ENCODE data around the gene SLC1A3. TPM values are rescaled to one million over a fixed set of nuclear protein-coding genes. Genes with fewer than 3 reads are reported as not detected.

The SLC1A3 gene
- total RNA-seq, 1 donor from 2014 or later: not detected

- Mint-ChIP-seq H3K36me3 (ENCODE audit: low read depth) (no peaks in the 10 kb centered on the region), H3K9me3 (no peaks in the 10 kb centered on the region), H3K27ac (no peak overlapping the region), H3K27me3 (ENCODE audit: insufficient read depth) (peaks cover 16% of the 10 kb centered on the region), H3K4me1 (ENCODE audit: low read depth) (peaks cover 5% of the 10 kb centered on the region), H3K4me3 (no peak overlapping the region)
- intact Hi-C loops (cut with micrococcal nuclease): loop anchor here (10.0 kb wide), 1 partner anchor 1464 kb away; no protein-coding TSS in a partner anchor
- no peak for DNase-seq (ENCODE audit: low spot score)
These were observed 124.3 kb downstream of the SLC1A3 start for GRCh38 chr5:36730537-36731216.

- no peak for DNase-seq (ENCODE audit: low spot score)
- H3K36me3 Mint-ChIP-seq (ENCODE audit: low read depth): no peaks in the 10 kb centered on the region
- intact Hi-C loops (cut with micrococcal nuclease): loop anchor here (10.0 kb wide), 1 partner anchor 1462 kb away; no protein-coding TSS in a partner anchor
- H3K27me3 Mint-ChIP-seq (ENCODE audit: insufficient read depth): peaks cover 22% of the 10 kb centered on the region
- peaks cover 5% of the 10 kb centered on the region for H3K4me1 Mint-ChIP-seq (ENCODE audit: low read depth)
- no peak overlapping the region for H3K27ac Mint-ChIP-seq
- H3K9me3 Mint-ChIP-seq: no peaks in the 10 kb centered on the region
- no peak overlapping the region for H3K4me3 Mint-ChIP-seq
These were observed 126.8 kb downstream of the SLC1A3 start for GRCh38 chr5:36733183-36733582.

GRCh38 chr5:36734422-36734821 is 128.0 kb downstream of the SLC1A3 start:
- no peaks in the 10 kb centered on the region for H3K36me3 Mint-ChIP-seq (ENCODE audit: low read depth)
- H3K9me3 Mint-ChIP-seq: no peaks in the 10 kb centered on the region
- peaks cover 22% of the 10 kb centered on the region for H3K27me3 Mint-ChIP-seq (ENCODE audit: insufficient read depth)
- intact Hi-C loops (cut with micrococcal nuclease): loop anchor here (10.0 kb wide), 1 partner anchor 1460 kb away; no protein-coding TSS in a partner anchor
- no peaks in the 10 kb centered on the region for H3K4me1 Mint-ChIP-seq (ENCODE audit: low read depth)
- H3K4me3 Mint-ChIP-seq: no peak overlapping the region
- H3K27ac Mint-ChIP-seq: no peak overlapping the region
- no peak for DNase-seq (ENCODE audit: low spot score)

GRCh38 chr5:36735891-36736290 is 129.5 kb downstream of the SLC1A3 start:
- H3K4me3 Mint-ChIP-seq: no peak overlapping the region
- H3K4me1 Mint-ChIP-seq (ENCODE audit: low read depth): no peaks in the 10 kb centered on the region
- H3K9me3 Mint-ChIP-seq: no peaks in the 10 kb centered on the region
- intact Hi-C loops (cut with micrococcal nuclease): loop anchor here (10.0 kb wide), 1 partner anchor 1459 kb away; no protein-coding TSS in a partner anchor
- no peak overlapping the region for H3K27ac Mint-ChIP-seq
- peaks cover 22% of the 10 kb centered on the region for H3K27me3 Mint-ChIP-seq (ENCODE audit: insufficient read depth)
- no peaks in the 10 kb centered on the region for H3K36me3 Mint-ChIP-seq (ENCODE audit: low read depth)
- no peak for DNase-seq (ENCODE audit: low spot score)

Data from activated T-helper 1 cell treated with anti-CD3 and anti-CD28 coated beads, Interleukin-12 subunit alpha, Interleukin-12 subunit beta, Interleukin-2, Interleukin-4 antibody, amounts not matched to agents 30 ng/mL and 10 ng/mL and 1 ng/mL, durations not matched to agents 14 hours and 24 hours and 36 hours (primary cell).